ENCODE measurements around the gene KPRP.

- no peak for TF ChIP-seq POLR2A (IDR thresholded peaks at IDR 0.05)
- no peak for TF ChIP-seq CTCF (IDR thresholded peaks at IDR 0.05)
These were observed 2.8 kb downstream of the KPRP start for GRCh38 chr1:152760551-152761190.

All from breast epithelium (tissue), 3 donors.